WTC11 (cell line): ENCODE measurements around the gene C15orf39. TPM values are rescaled to one million over a fixed set of nuclear protein-coding genes. Genes with fewer than 3 reads are reported as not detected.

Source experiments
- ATAC-seq: fragments of 200-7000 bp; cut with Tn5 transposase; 2 replicates; pipeline ENCODE4 v1.10.0; 2021; ENCODE audit warnings: mild to moderate bottlenecking, moderate library complexity
- CTCF ChIA-PET: fragments of 300-600 bp; sonication (Branson Sonifier 250); formaldehyde crosslinking; loops from one replicate; lab custom pipeline; 2021; ENCODE audit warnings: antibody characterized with exemption; lab: Charles Lee
- POLR2A ChIA-PET: fragments of 350-600 bp; sonication (Branson Sonifier 250); formaldehyde crosslinking; loops from one replicate; lab custom pipeline; 2021; ENCODE audit warnings: antibody characterized with exemption; lab: Charles Lee
- DNase-seq: peaks from one replicate; pipeline ENCODE4 v3.0.0; 2021; ENCODE audit warnings: low spot score
- H3K27ac Mint-ChIP-seq: 2 replicates; pipeline ENCODE4 v1.8.0; 2021; ENCODE audit warnings: mixed read lengths
- H3K27me3 Mint-ChIP-seq: 2 replicates; pipeline ENCODE4 v1.8.0; 2021; ENCODE audit warnings: low read depth, mild to moderate bottlenecking, moderate library complexity, mixed read lengths
- H3K36me3 Mint-ChIP-seq: 2 replicates; pipeline ENCODE4 v1.8.0; 2021; ENCODE audit warnings: mixed read lengths
- H3K4me1 Mint-ChIP-seq: 2 replicates; pipeline ENCODE4 v1.8.0; 2022; ENCODE audit warnings: mixed read lengths
- H3K4me3 Mint-ChIP-seq: 2 replicates; pipeline ENCODE4 v1.8.0; 2021; ENCODE audit warnings: mild to moderate bottlenecking, moderate library complexity, mixed read lengths
- H3K9me3 Mint-ChIP-seq: 2 replicates; pipeline ENCODE4 v1.8.0; 2021; ENCODE audit warnings: mixed read lengths
- ATF1 ChIP-seq: sonication (generic); formaldehyde crosslinking; IDR thresholded peaks from 2 replicates; pipeline ENCODE4 v1.8.1; 2023; ENCODE audit warnings: mild to moderate bottlenecking, moderate library complexity, missing genetic modification reagents
- CREB1 ChIP-seq: sonication (generic); formaldehyde crosslinking; IDR thresholded peaks from 2 replicates; pipeline ENCODE4 v1.8.0; 2023; ENCODE audit warnings: mild to moderate bottlenecking, missing genetic modification reagents
- CREM ChIP-seq: sonication (generic); formaldehyde crosslinking; IDR thresholded peaks from 2 replicates; pipeline ENCODE4 v1.8.1; 2022; ENCODE audit warnings: mild to moderate bottlenecking, missing genetic modification reagents, moderate library complexity
- E2F5 ChIP-seq: sonication (generic); formaldehyde crosslinking; IDR thresholded peaks from 2 replicates; pipeline ENCODE4 v1.8.1; 2022; ENCODE audit warnings: mild to moderate bottlenecking, moderate library complexity, missing genetic modification reagents
- ERG ChIP-seq: fragments of 250-450 bp; sonication (Bioruptor Pico); IDR thresholded peaks from 2 replicates; pipeline ENCODE4 v1.8.0; 2021; ENCODE audit warnings: mild to moderate bottlenecking
- FOXP1 ChIP-seq: sonication (generic); formaldehyde crosslinking; IDR thresholded peaks from 2 replicates; pipeline ENCODE4 v1.8.0; 2022; ENCODE audit warnings: missing genetic modification reagents, mild to moderate bottlenecking, moderate library complexity, borderline replicate concordance
- JAZF1 ChIP-seq: fragments of 250-450 bp; sonication (Bioruptor Pico); IDR thresholded peaks from 2 replicates; pipeline ENCODE4 v1.9.0; 2021; ENCODE audit warnings: moderate library complexity, mild to moderate bottlenecking, inconsistent platforms
- NFE2L1 ChIP-seq: sonication (generic); formaldehyde crosslinking; IDR thresholded peaks from 2 replicates; pipeline ENCODE4 v1.8.1; 2023; ENCODE audit warnings: missing genetic modification reagents
- NFYB ChIP-seq: sonication (generic); formaldehyde crosslinking; conservative IDR thresholded peaks from 2 replicates; pipeline ENCODE4 v1.8.0; 2022; ENCODE audit warnings: low read depth, missing genetic modification reagents
- PRDM15 ChIP-seq: sonication (generic); formaldehyde crosslinking; IDR thresholded peaks from 2 replicates; pipeline ENCODE4 v1.8.0; 2022; ENCODE audit warnings: missing genetic modification reagents
- SOX15 ChIP-seq: fragments of 250-450 bp; sonication (Bioruptor Pico); IDR thresholded peaks from 2 replicates; pipeline ENCODE4 v1.9.0; 2021; ENCODE audit warnings: mild to moderate bottlenecking
- TP53 ChIP-seq: sonication (generic); formaldehyde crosslinking; IDR thresholded peaks from 2 replicates; pipeline ENCODE4 v1.8.1; 2023; ENCODE audit warnings: mild to moderate bottlenecking, missing genetic modification reagents
- ZBTB43 ChIP-seq: sonication (generic); formaldehyde crosslinking; IDR thresholded peaks from 2 replicates; pipeline ENCODE4 v1.8.1; 2023; ENCODE audit warnings: mild to moderate bottlenecking, missing genetic modification reagents
- ZNF121 ChIP-seq: sonication (generic); formaldehyde crosslinking; IDR thresholded peaks from 2 replicates; pipeline ENCODE4 v1.8.0; 2023; ENCODE audit warnings: missing genetic modification reagents
- ZNF219 ChIP-seq: sonication (generic); formaldehyde crosslinking; IDR thresholded peaks from 2 replicates; pipeline ENCODE4 v1.8.0; 2023; ENCODE audit warnings: missing genetic modification reagents, mild to moderate bottlenecking, borderline replicate concordance
- ZNF232 ChIP-seq: sonication (generic); formaldehyde crosslinking; IDR thresholded peaks from 2 replicates; pipeline ENCODE4 v1.8.0; 2022; ENCODE audit warnings: mild to moderate bottlenecking, missing genetic modification reagents
- ZNF416 ChIP-seq: fragments of 250-450 bp; sonication (Bioruptor Pico); IDR thresholded peaks from 2 replicates; pipeline ENCODE4 v1.9.0; 2021; ENCODE audit warnings: mild to moderate bottlenecking, inconsistent platforms
- ZNF671 ChIP-seq: fragments of 250-450 bp; sonication (Bioruptor Pico); IDR thresholded peaks from 2 replicates; pipeline ENCODE4 v1.8.0; 2021; ENCODE audit warnings: mild to moderate bottlenecking
- total RNA-seq: library from RNA; stranded (reverse); gene quantifications from 3 replicates; pipeline ENCODE4 v1.2.3, GENCODE V29; 2021
- TF ChIP-seq, protein P1 (sequence below): sonication (generic); formaldehyde crosslinking; conservative IDR thresholded peaks from 2 replicates; pipeline ENCODE4 v1.8.1; 2023; ENCODE audit warnings: mild to moderate bottlenecking, low read depth, missing genetic modification reagents, moderate library complexity
- TF ChIP-seq, protein P2 (sequence below): sonication (generic); formaldehyde crosslinking; IDR thresholded peaks from 2 replicates; pipeline ENCODE4 v1.8.1; 2023; ENCODE audit warnings: mild to moderate bottlenecking, missing genetic modification reagents, moderate library complexity
- TF ChIP-seq, protein P3 (sequence below): fragments of 250-450 bp; sonication (Bioruptor Pico); IDR thresholded peaks from 2 replicates; pipeline ENCODE4 v2.1.2; 2022; ENCODE audit warnings: mild to moderate bottlenecking, moderate library complexity
- TF ChIP-seq, protein P4 (sequence below): sonication (generic); formaldehyde crosslinking; IDR thresholded peaks from 2 replicates; pipeline ENCODE4 v1.8.1; 2022; ENCODE audit warnings: missing genetic modification reagents, borderline replicate concordance

Gene C15orf39
- total RNA-seq, 1 experiment from 2014 or later, result 52.8 TPM

DNA sequence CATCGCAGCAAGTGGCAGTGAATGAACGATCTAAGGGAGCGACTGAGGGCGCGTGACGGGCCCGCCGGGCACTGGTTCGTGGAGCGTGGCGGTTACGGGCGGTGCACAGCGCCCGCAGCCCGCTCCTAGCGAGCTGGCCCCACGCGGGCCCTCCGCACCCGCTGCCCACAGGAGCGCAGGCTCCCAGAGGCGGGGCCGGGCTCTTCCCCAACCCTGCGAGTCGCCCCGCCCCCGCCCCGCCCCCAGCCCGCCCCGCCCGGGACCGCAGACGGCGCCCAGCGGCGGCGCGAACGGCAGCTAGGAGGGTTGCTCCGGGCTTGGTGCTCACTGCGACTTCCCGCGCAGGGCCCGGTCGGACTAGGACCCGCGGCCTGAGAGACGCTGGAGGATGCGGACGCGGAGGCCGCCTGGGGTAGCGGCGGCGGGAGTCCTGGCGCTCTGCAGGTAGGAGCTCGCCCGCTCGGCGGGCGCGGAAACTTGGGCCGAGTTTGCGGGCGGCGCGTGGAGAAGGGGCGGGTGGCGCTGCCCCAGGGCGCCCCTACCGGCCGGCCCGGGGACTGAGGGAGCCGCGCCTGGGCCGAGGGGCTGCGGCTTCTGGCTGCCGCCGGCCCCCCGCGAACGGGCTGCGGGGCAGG is at the start of gene C15orf39 (continued):
- TF ChIP-seq, protein P1, sequence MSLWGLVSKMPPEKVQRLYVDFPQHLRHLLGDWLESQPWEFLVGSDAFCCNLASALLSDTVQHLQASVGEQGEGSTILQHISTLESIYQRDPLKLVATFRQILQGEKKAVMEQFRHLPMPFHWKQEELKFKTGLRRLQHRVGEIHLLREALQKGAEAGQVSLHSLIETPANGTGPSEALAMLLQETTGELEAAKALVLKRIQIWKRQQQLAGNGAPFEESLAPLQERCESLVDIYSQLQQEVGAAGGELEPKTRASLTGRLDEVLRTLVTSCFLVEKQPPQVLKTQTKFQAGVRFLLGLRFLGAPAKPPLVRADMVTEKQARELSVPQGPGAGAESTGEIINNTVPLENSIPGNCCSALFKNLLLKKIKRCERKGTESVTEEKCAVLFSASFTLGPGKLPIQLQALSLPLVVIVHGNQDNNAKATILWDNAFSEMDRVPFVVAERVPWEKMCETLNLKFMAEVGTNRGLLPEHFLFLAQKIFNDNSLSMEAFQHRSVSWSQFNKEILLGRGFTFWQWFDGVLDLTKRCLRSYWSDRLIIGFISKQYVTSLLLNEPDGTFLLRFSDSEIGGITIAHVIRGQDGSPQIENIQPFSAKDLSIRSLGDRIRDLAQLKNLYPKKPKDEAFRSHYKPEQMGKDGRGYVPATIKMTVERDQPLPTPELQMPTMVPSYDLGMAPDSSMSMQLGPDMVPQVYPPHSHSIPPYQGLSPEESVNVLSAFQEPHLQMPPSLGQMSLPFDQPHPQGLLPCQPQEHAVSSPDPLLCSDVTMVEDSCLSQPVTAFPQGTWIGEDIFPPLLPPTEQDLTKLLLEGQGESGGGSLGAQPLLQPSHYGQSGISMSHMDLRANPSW (CRISPR knock-in tag), result no peak
- no peak for TF ChIP-seq SOX15 (CRISPR knock-in tag)
- TF ChIP-seq E2F5 (CRISPR knock-in tag), result peak; percentile 94
- 0 out of 2 replicates have a peak, but pooled peaks have one; percentile 21 for TF ChIP-seq NFYB (CRISPR knock-in tag)
- TF ChIP-seq ZNF232 (CRISPR knock-in tag), result 0 out of 2 replicates have a peak, but pooled peaks have one; percentile 28
- no peak for TF ChIP-seq JAZF1 (CRISPR knock-in tag)
- no peak for TF ChIP-seq PRDM15
- TF ChIP-seq ZNF416, result no peak
- no peak for TF ChIP-seq TP53 (CRISPR knock-in tag)
- TF ChIP-seq CREM (CRISPR knock-in tag), result peak; percentile 23; the same call in 1 of the 2 replicates
- 0 out of 2 replicates have a peak, but pooled peaks have one; percentile 71 for TF ChIP-seq ZBTB43
- TF ChIP-seq, protein P2, sequence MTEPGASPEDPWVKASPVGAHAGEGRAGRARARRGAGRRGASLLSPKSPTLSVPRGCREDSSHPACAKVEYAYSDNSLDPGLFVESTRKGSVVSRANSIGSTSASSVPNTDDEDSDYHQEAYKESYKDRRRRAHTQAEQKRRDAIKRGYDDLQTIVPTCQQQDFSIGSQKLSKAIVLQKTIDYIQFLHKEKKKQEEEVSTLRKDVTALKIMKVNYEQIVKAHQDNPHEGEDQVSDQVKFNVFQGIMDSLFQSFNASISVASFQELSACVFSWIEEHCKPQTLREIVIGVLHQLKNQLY (CRISPR knock-in tag), result no peak; the same call in 1 of the 2 replicates
- no peak for TF ChIP-seq ZNF671
- TF ChIP-seq FOXP1, result peak; percentile 52; the same call in 1 of the 2 replicates

- Mint-ChIP-seq H3K27me3 (peaks cover 3% of the 10 kb centered on the region), H3K9me3 (peaks cover 22% of the 10 kb centered on the region), H3K27ac (no peak overlapping the region), H3K36me3 (peaks cover 7% of the 10 kb centered on the region), H3K4me1 (peaks cover 8% of the 10 kb centered on the region), H3K4me3 (no peak overlapping the region)
- no peak for TF ChIP-seq NFYB (CRISPR knock-in tag)
- no peak for TF ChIP-seq ATF1 (CRISPR knock-in tag)
- TF ChIP-seq JAZF1 (CRISPR knock-in tag), result no peak
- TF ChIP-seq, protein P3, sequence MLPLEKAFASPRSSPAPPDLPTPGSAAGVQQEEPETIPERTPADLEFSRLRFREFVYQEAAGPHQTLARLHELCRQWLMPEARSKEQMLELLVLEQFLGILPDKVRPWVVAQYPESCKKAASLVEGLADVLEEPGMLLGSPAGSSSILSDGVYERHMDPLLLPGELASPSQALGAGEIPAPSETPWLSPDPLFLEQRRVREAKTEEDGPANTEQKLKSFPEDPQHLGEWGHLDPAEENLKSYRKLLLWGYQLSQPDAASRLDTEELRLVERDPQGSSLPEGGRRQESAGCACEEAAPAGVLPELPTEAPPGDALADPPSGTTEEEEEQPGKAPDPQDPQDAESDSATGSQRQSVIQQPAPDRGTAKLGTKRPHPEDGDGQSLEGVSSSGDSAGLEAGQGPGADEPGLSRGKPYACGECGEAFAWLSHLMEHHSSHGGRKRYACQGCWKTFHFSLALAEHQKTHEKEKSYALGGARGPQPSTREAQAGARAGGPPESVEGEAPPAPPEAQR, result no peak
- no peak for TF ChIP-seq NFE2L1 (CRISPR knock-in tag)
- TF ChIP-seq, protein P4, sequence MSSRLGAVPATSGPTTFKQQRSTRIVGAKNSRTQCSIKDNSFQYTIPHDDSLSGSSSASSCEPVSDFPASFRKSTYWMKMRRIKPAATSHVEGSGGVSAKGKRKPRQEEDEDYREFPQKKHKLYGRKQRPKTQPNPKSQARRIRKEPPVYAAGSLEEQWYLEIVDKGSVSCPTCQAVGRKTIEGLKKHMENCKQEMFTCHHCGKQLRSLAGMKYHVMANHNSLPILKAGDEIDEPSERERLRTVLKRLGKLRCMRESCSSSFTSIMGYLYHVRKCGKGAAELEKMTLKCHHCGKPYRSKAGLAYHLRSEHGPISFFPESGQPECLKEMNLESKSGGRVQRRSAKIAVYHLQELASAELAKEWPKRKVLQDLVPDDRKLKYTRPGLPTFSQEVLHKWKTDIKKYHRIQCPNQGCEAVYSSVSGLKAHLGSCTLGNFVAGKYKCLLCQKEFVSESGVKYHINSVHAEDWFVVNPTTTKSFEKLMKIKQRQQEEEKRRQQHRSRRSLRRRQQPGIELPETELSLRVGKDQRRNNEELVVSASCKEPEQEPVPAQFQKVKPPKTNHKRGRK (CRISPR knock-in tag), result no peak
- TF ChIP-seq ZNF121 (CRISPR knock-in tag), result no peak; the same call in 1 of the 2 replicates
- TF ChIP-seq ERG (CRISPR knock-in tag), result no peak
- TF ChIP-seq CREB1 (CRISPR knock-in tag), result no peak
- TF ChIP-seq ZNF219, result no peak
- DNase-seq, result no peak
- ATAC-seq, result no peak
- ChIA-PET POLR2A (no interaction called here), CTCF (interaction anchor here (0.5 kb wide), 1 partner anchor 207 kb away, joined by 4 read pairs; no protein-coding TSS in a partner anchor)
These were observed 49.2 kb upstream of the C15orf39 start for GRCh38 chr15:75152382-75153079.
